Heart left ventricle (tissue), 13 donors: Measurements from ENCODE around the gene SFT2D1.

Experiments used
- POLR2A ChIP-seq, 2 donors: fragments of 450-650 bp; IDR thresholded peaks; one replicate each; pipeline ENCODE4 v1.6.1; 2017; ENCODE audit warnings: antibody characterized with exemption in 2 of 2, mild to moderate bottlenecking in 2 of 2, moderate library complexity in 2 of 2
- TF ChIP-seq, protein P1 (sequence below), 12 donors: fragments of 200-600 bp; sonication (generic) in 4 of 12; IDR thresholded peaks; one replicate each; pipeline versions ENCODE4 v1.5.0 to v1.8.0; 2018 to 2022; ENCODE audit warnings: antibody characterized with exemption in 12 of 12, mild to moderate bottlenecking in 5 of 12
- donor health status: ischemic (EF 13 %, LVEDD 7.1; RV severe dilation, severe dysfunction).
- donor health status: DM: no; HTN: yes; CAD: no.
- donor health status: DM: no; HTN: no; CAD: no.
- donor health status: ischemic (EF 25% LVEDD 6.9; RV normal size, moderate dysfunction).
- donor health status: ischemic (EF 25% LVEDD 5.7; RV mildly dilated, moderate dysfunction).
- donor health status: ischemic (EF 35%, LVEDD 5.7; RV mildly dilated, moderate dysfunction).
- donor health status: nonischemic (EF 11% LVEDD 7.7; RV severe dilation, severe dysfunction).
- donor health status: DM: yes; HTN: yes; CAD: no.
- donor health status: PGD.
- donor health status: ischemic (EF 29% LVEDD 5.4; RV normal size, mild dysfunction).
- donor health status: nonischemic (EF 23%, LVEDD 6.1; RV moderate dilation, normal function).

DNA sequence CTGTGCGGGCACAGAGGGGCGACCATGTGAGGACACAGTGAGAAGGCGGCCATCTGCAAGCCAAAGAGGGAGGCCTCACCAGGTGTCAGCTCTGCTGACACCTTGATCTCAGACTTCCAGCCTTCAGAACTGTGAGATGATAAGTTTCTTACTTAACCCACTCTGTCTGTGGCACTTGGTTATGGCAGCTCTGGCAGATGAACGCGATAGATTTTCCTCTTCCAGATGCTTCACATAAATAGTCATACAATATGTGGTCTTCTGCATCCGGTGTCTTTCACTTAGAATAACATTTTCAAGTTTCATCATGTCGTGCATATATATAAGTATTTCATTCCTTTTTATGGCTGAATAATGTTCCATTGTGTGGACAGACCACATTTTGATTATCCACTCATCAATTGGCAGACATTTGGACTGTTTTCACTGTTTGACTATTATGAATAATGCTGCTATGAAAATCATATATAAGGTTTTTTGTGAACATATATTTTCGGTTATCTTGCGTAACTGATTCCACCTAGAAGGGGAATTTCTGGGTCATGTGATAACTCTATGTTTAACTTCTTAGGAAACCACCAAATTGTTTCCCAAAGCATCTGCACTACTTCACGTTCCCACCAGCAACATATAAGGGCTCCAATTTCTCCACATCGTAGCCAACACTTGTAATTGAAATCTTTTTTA lies 64.3 kb downstream of the SFT2D1 start:
- TF ChIP-seq, protein P1, sequence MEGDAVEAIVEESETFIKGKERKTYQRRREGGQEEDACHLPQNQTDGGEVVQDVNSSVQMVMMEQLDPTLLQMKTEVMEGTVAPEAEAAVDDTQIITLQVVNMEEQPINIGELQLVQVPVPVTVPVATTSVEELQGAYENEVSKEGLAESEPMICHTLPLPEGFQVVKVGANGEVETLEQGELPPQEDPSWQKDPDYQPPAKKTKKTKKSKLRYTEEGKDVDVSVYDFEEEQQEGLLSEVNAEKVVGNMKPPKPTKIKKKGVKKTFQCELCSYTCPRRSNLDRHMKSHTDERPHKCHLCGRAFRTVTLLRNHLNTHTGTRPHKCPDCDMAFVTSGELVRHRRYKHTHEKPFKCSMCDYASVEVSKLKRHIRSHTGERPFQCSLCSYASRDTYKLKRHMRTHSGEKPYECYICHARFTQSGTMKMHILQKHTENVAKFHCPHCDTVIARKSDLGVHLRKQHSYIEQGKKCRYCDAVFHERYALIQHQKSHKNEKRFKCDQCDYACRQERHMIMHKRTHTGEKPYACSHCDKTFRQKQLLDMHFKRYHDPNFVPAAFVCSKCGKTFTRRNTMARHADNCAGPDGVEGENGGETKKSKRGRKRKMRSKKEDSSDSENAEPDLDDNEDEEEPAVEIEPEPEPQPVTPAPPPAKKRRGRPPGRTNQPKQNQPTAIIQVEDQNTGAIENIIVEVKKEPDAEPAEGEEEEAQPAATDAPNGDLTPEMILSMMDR (IDR thresholded peaks at IDR 0.05), result no peak
- no peak for TF ChIP-seq POLR2A (IDR thresholded peaks at IDR 0.05)
